ENCODE results near the gene MYMK.

Gene MYMK

GRCh38 chr9:133524679-133525228 is at the start of gene MYMK:
Gene MYMK, minus strand, starts transcription at chr9:133524959. Its CDS starts 115 bp downstream, at chr9:133524844.
- H3K36me3 ChIP-seq (ENCODE audit: insufficient read depth): no peaks in the 10 kb centered on the region
- no peak within 1 kb of the TSS for H3K27ac ChIP-seq
- no peak for TF ChIP-seq CTCF (conservative IDR thresholded peaks at IDR 0.05; ENCODE audit: low read depth, low read length)
- H3K27me3 ChIP-seq (ENCODE audit: insufficient read depth, low read depth): peaks cover 91% of the 10 kb centered on the region
- H3K4me2 ChIP-seq: no peak within 1 kb of the TSS
- no peak within 1 kb of the TSS for H2AFZ ChIP-seq (ENCODE audit: low read depth)
- no peaks in the 10 kb centered on the region for H4K20me1 ChIP-seq (ENCODE audit: insufficient read depth)
- H3K79me2 ChIP-seq (ENCODE audit: insufficient read depth, low read depth): no peaks in the 10 kb centered on the region
- no peak within 1 kb of the TSS for H3K9ac ChIP-seq
- no peak within 1 kb of the TSS for H3K4me3 ChIP-seq (IDR thresholded peaks at IDR 0.05; ENCODE audit: insufficient read depth, low read depth, low read length)
- no peaks in the 10 kb centered on the region for H3K4me1 ChIP-seq (ENCODE audit: low read depth, poor library complexity, severe bottlenecking)

GRCh38 chr9:133573791-133574515 is 49.2 kb upstream of the MYMK start:
- Histone ChIP-seq H3K9ac (no peak overlapping the region), H3K27ac (no peak overlapping the region), H2AFZ (ENCODE audit: low read depth) (no peak overlapping the region), H3K36me3 (ENCODE audit: insufficient read depth) (no peaks in the 10 kb centered on the region), H3K4me1 (ENCODE audit: low read depth, poor library complexity, severe bottlenecking) (no peaks in the 10 kb centered on the region), H4K20me1 (ENCODE audit: insufficient read depth) (no peaks in the 10 kb centered on the region), H3K4me3 (IDR thresholded peaks at IDR 0.05; ENCODE audit: insufficient read depth, low read depth, low read length) (no peak overlapping the region), H3K27me3 (ENCODE audit: insufficient read depth, low read depth) (peaks cover 50% of the 10 kb centered on the region), H3K4me2 (no peak overlapping the region), H3K79me2 (ENCODE audit: insufficient read depth, low read depth) (no peaks in the 10 kb centered on the region)
- no peak for TF ChIP-seq CTCF (conservative IDR thresholded peaks at IDR 0.05; ENCODE audit: low read depth, low read length)

GRCh38 chr9:133572821-133573361 is 48.1 kb upstream of the MYMK start:
- Histone ChIP-seq H2AFZ (ENCODE audit: low read depth) (no peak overlapping the region), H3K9ac (no peak overlapping the region), H3K4me3 (IDR thresholded peaks at IDR 0.05; ENCODE audit: insufficient read depth, low read depth, low read length) (no peak overlapping the region), H3K79me2 (ENCODE audit: insufficient read depth, low read depth) (no peaks in the 10 kb centered on the region), H4K20me1 (ENCODE audit: insufficient read depth) (no peaks in the 10 kb centered on the region), H3K27me3 (ENCODE audit: insufficient read depth, low read depth) (peaks cover 43% of the 10 kb centered on the region), H3K4me1 (ENCODE audit: low read depth, poor library complexity, severe bottlenecking) (no peaks in the 10 kb centered on the region), H3K36me3 (ENCODE audit: insufficient read depth) (no peaks in the 10 kb centered on the region), H3K4me2 (no peak overlapping the region), H3K27ac (no peak overlapping the region)
- no peak for TF ChIP-seq CTCF (conservative IDR thresholded peaks at IDR 0.05; ENCODE audit: low read depth, low read length)

- Histone ChIP-seq H3K4me2 (no peak overlapping the region), H3K4me3 (IDR thresholded peaks at IDR 0.05; ENCODE audit: insufficient read depth, low read depth, low read length) (no peak overlapping the region), H3K9ac (no peak overlapping the region)
These were observed 47.3 kb upstream of the MYMK start for GRCh38 chr9:133571896-133572595.

More at GRCh38 chr9:133571896-133572595, 47.3 kb upstream of the MYMK start:
- H3K27me3 ChIP-seq (ENCODE audit: insufficient read depth, low read depth): peaks cover 40% of the 10 kb centered on the region; the same call in 1 of the 2 replicates
- no peak overlapping the region for H3K27ac ChIP-seq
- no peaks in the 10 kb centered on the region for H3K36me3 ChIP-seq (ENCODE audit: insufficient read depth)
- no peaks in the 10 kb centered on the region for H3K4me1 ChIP-seq (ENCODE audit: low read depth, poor library complexity, severe bottlenecking)
- no peaks in the 10 kb centered on the region for H3K79me2 ChIP-seq (ENCODE audit: insufficient read depth, low read depth)
- TF ChIP-seq CTCF (conservative IDR thresholded peaks at IDR 0.05; ENCODE audit: low read depth, low read length): no peak
- no peaks in the 10 kb centered on the region for H4K20me1 ChIP-seq (ENCODE audit: insufficient read depth)
- H2AFZ ChIP-seq (ENCODE audit: low read depth): no peak overlapping the region
